Measurements from ENCODE around the gene DNLZ.

- TF ChIP-seq POLR2A (IDR thresholded peaks at IDR 0.05; ENCODE audit: extremely low read depth, insufficient read length), result no peak
- TF ChIP-seq MYC (IDR thresholded peaks at IDR 0.05; ENCODE audit: low read depth, low read length), result no peak
- no peak for TF ChIP-seq CTCF (IDR thresholded peaks at IDR 0.05; ENCODE audit: low read depth, low read length)
These were observed 45.3 kb downstream of the DNLZ start for GRCh38 chr9:136318111-136318775.
